ENCODE measurements around the gene RTEL1.

Gene RTEL1

DNA sequence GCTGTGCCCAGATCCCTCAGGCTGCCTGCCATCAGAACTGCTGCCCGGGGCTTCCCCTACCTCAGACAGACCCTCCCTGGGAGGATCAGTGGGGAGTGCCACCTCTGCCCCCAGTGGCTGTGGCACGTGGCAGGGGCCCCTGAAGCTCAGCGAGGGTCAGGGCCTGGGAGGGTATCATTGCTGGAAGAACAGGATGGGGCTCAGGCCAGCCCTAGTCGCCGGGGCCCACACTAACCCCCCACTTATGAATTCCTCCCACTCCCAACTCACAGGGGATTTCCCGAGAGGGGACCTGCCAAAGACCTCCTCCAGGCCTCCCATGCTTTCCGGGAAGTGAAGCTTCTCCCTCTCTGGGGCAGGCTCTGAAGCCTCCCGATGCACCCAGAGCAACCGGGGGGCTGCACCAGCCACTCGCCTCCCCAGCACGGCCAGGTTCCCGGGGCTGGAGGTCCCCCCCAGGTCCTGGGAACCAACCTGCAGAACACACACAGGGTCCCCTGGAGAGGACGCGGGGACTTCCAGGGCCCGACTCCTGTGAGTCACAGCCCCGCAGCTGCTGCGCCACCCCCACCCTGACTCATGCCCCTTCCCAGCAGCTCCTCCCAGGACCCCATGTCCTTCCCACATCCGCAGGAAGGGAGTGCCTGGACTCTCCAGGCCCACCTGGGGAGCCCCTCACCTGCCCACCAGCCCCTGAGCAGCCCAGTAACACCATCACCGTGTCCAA is 40.8 kb downstream of the RTEL1 start:
- Histone ChIP-seq H3K27me3 (ENCODE audit: low read depth, low read length) (no peaks in the 10 kb centered on the region), H3K4me3 (ENCODE audit: low read depth in 1 of 2, low read length in 2 of 2) (no peak overlapping the region), H3K36me3 (ENCODE audit: control insufficient read depth in 1 of 2, insufficient read depth in 2 of 2, low read length in 2 of 2) (peaks cover 0 to 24% of the 10 kb centered on the region in 2 donors), H3K9me3 (ENCODE audit: control insufficient read depth in 1 of 2, low read length in 2 of 2) (no peaks in the 10 kb centered on the region), H3K27ac (ENCODE audit: low read length) (peak overlapping the region; percentile 56), H3K4me1 (ENCODE audit: control insufficient read depth in 1 of 2, insufficient read depth in 2 of 2, low read length in 2 of 2) (peaks cover 0 to 18% of the 10 kb centered on the region in 2 donors)

DNA sequence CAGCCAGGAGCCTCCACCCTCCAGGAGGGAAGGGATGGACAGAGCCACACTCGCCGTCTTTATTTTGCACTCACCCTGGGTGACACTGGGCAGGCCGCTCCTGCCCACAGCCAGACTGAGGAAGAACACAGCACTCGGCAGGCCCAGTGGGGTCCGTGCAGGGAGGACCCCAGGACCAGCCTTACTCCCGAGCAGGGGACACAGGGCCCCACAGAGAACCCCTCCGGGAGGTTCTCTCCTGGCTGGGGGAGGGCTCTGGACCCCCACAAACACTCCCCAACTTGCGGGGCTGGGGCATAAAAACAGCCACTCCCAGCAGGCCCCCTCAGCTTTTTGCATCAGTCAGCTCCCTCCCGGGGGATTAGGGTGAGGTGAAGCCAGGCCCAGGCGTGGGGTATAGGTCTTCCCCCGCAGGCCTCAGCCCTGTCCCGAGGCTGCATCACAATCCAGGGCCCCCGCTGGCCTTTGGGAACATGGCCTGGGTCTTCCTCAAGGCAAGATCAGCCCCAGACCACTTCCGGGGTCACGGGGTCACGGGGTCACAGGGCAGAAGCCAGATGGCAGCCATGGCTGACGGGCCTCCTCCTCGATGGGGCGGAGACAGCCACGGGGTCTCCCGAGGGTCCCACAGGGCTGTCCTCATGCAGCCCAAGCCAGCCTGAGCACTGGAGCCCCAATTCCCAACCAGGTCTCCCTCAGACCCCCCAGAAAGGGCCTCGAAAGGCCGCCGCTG is 41.5 kb downstream of the RTEL1 start:
- Histone ChIP-seq H3K27me3 (ENCODE audit: low read depth, low read length) (no peaks in the 10 kb centered on the region), H3K9me3 (ENCODE audit: control insufficient read depth in 1 of 2, low read length in 2 of 2) (no peaks in the 10 kb centered on the region), H3K27ac (ENCODE audit: low read length) (peak overlapping the region; percentile 56), H3K36me3 (ENCODE audit: control insufficient read depth in 1 of 2, insufficient read depth in 2 of 2, low read length in 2 of 2) (peaks cover under 1 to 25% of the 10 kb centered on the region in 2 donors), H3K4me3 (ENCODE audit: low read depth in 1 of 2, low read length in 2 of 2) (no peak overlapping the region), H3K4me1 (ENCODE audit: control insufficient read depth in 1 of 2, insufficient read depth in 2 of 2, low read length in 2 of 2) (peaks cover 0 to 18% of the 10 kb centered on the region in 2 donors)

DNA sequence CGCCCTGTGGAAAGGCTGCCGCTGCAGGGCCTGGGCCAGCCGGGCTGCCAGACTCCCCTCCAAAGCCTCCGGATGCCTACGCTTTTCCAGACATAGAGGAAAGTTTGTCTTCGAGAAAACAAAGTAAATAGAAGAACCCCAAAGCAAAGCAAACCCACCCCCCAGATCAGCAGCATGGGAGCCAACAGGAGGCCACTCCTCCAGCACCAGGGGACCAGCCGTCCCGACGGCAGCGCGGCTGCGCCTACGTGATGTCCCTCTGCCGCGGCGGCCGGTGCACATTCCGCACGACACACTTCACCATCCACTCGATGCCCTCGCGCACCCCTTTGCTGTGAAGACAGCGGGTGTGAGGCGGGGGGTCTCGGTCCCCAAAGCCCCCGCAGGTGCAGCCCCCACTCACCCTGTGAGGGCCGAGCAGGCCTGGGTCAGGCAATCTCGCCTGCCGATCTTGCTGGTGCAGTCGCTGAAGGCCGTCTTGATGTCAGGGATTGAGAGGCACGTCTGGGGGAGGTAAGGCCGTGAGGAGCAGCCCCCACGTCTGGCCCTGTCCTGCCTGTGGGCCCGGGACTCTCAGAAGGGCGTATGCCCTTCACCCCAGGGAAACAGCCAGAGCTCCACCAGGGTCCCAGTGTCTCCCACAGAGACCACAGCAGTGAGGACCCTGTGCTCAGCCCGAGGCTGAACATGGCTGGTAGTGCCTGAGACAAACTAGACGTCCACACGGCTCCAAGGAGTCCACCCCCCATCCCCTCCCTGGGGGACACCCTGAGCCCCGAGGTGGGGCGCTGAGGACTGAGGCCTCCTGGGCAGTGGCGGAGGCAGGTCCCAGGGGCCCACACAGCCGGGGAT is 42.3 kb downstream of the RTEL1 start:
- Histone ChIP-seq H3K36me3 (ENCODE audit: control insufficient read depth in 1 of 2, insufficient read depth in 2 of 2, low read length in 2 of 2) (peaks cover 8 to 27% of the 10 kb centered on the region in 2 donors), H3K27me3 (ENCODE audit: low read depth, low read length) (no peaks in the 10 kb centered on the region), H3K9me3 (ENCODE audit: control insufficient read depth in 1 of 2, low read length in 2 of 2) (no peaks in the 10 kb centered on the region), H3K27ac (ENCODE audit: low read length) (no peak overlapping the region), H3K4me3 (ENCODE audit: low read depth in 1 of 2, low read length in 2 of 2) (no peak overlapping the region), H3K4me1 (ENCODE audit: control insufficient read depth in 1 of 2, insufficient read depth in 2 of 2, low read length in 2 of 2) (peaks cover 0 to 18% of the 10 kb centered on the region in 2 donors)

DNA sequence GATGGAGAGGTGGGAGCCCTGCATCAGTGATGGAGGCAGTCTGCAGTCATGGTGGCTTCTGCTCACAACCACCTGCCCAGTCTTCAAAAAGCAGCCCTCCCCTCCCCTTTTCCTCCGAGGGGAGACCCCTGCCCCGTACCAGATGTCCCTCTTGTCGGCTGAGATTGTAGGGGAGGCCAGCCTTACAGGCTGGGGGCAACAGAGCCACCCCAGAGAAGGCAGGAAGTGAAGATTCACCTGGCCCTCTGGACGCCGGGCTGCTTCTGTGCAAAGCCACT is 42.9 kb downstream of the RTEL1 start:
- peaks cover 14 to 29% of the 10 kb centered on the region in 2 donors for H3K36me3 ChIP-seq (ENCODE audit: control insufficient read depth in 1 of 2, insufficient read depth in 2 of 2, low read length in 2 of 2)
- H3K27ac ChIP-seq (ENCODE audit: low read length): no peak overlapping the region
- H3K27me3 ChIP-seq (ENCODE audit: low read depth, low read length): no peaks in the 10 kb centered on the region
- H3K4me3 ChIP-seq (ENCODE audit: low read depth in 1 of 2, low read length in 2 of 2): no peak overlapping the region
- H3K4me1 ChIP-seq (ENCODE audit: control insufficient read depth in 1 of 2, insufficient read depth in 2 of 2, low read length in 2 of 2): peaks cover 0 to 20% of the 10 kb centered on the region in 2 donors
- H3K9me3 ChIP-seq (ENCODE audit: control insufficient read depth in 1 of 2, low read length in 2 of 2): no peaks in the 10 kb centered on the region

DNA sequence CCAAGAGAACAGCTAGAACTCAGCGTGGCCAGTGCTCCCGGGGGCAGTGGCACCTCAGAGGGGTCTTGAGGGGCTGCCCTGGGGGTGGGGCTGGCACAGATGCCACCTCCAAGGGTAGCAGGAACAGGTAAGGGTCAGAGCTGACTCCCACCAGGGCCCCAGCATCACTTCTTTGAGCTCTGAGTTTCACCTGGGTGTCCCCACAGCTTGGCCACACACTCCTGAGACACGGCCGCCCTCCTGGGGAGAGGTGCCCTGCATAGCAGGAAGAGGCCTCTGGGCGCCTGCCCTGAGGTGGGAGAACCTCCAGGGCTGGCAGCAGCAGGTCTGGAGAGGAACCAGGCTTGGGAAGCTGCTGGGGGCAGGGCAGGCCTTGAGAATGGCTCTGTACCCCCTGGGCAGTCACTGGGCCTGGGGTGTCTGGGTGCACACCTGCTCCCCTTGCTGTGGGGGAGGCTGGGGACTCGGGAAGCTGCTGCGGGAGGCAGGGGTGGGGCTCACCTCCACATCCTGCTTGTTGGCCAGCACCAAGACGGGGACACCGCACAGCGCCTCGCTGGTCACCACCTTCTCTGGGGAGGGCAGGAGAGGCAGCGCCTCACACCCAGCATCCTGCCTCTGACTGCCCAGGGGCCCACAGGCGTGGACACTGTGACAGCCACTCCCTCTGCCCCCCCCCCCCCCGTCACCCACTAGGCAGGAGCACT is 43.4 kb downstream of the RTEL1 start:
- Histone ChIP-seq H3K9me3 (ENCODE audit: control insufficient read depth in 1 of 2, low read length in 2 of 2) (no peaks in the 10 kb centered on the region), H3K27me3 (ENCODE audit: low read depth, low read length) (no peaks in the 10 kb centered on the region), H3K4me3 (ENCODE audit: low read depth in 1 of 2, low read length in 2 of 2) (no peak overlapping the region), H3K4me1 (ENCODE audit: control insufficient read depth in 1 of 2, insufficient read depth in 2 of 2, low read length in 2 of 2) (peaks cover 4 to 25% of the 10 kb centered on the region in 2 donors), H3K27ac (ENCODE audit: low read length) (no peak overlapping the region), H3K36me3 (ENCODE audit: control insufficient read depth in 1 of 2, insufficient read depth in 2 of 2, low read length in 2 of 2) (peaks cover 19 to 33% of the 10 kb centered on the region in 2 donors)

- peaks cover 6 to 25% of the 10 kb centered on the region in 2 donors for H3K4me1 ChIP-seq (ENCODE audit: control insufficient read depth in 1 of 2, insufficient read depth in 2 of 2, low read length in 2 of 2)
- H3K36me3 ChIP-seq (ENCODE audit: control insufficient read depth in 1 of 2, insufficient read depth in 2 of 2, low read length in 2 of 2): peaks cover 19 to 35% of the 10 kb centered on the region in 2 donors
- no peaks in the 10 kb centered on the region for H3K27me3 ChIP-seq (ENCODE audit: low read depth, low read length)
- no peak overlapping the region for H3K4me3 ChIP-seq (ENCODE audit: low read depth in 1 of 2, low read length in 2 of 2)
- no peak overlapping the region for H3K27ac ChIP-seq (ENCODE audit: low read length)
- H3K9me3 ChIP-seq (ENCODE audit: control insufficient read depth in 1 of 2, low read length in 2 of 2): no peaks in the 10 kb centered on the region
Observed at GRCh38 chr20:63702036-63702665, 44.0 kb downstream of the RTEL1 start.

DNA sequence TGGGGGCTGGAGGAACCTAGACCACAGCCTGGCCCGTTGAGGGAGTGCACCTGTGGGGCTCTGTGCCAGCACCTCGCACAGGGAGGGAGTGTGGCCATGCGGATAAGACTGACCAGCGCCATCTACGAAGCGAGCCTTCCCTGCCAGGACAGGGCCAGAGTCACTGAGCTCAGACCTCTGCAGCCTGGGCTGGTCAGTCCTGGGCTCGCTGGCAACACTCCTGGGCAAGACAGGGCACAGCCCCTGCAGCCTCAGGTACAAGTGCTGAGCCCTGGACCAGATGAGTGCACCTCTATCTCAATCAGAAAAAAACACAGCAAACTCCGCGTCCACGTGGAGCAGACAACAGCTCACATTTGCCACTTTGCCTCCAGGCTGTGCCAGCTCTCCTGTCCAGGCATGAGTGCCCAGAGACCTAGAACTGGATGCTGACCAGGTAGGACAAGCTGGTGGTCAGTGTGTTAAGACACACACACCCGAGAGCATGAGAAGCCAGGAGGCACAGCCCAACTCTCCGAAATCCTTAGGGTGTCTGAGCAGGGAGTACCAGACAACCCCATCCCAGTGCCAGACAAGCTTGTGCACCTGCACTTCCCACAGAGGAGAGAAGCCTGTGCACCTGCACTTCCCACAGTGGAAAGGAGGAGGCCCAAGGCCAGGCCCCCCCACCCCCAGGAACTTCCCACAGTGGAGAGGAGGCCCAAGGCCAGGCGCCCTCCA is 44.8 kb downstream of the RTEL1 start:
- Histone ChIP-seq H3K36me3 (ENCODE audit: control insufficient read depth in 1 of 2, insufficient read depth in 2 of 2, low read length in 2 of 2) (peaks cover 19 to 35% of the 10 kb centered on the region in 2 donors), H3K9me3 (ENCODE audit: control insufficient read depth in 1 of 2, low read length in 2 of 2) (no peaks in the 10 kb centered on the region), H3K4me3 (ENCODE audit: low read depth in 1 of 2, low read length in 2 of 2) (no peak overlapping the region), H3K27ac (ENCODE audit: low read length) (no peak overlapping the region), H3K4me1 (ENCODE audit: control insufficient read depth in 1 of 2, insufficient read depth in 2 of 2, low read length in 2 of 2) (peaks cover 6 to 23% of the 10 kb centered on the region in 2 donors), H3K27me3 (ENCODE audit: low read depth, low read length) (no peaks in the 10 kb centered on the region)

GRCh38 chr20:63703471-63703975 is 45.4 kb downstream of the RTEL1 start:
- no peak overlapping the region for H3K4me3 ChIP-seq (ENCODE audit: low read depth in 1 of 2, low read length in 2 of 2)
- no peak overlapping the region for H3K27ac ChIP-seq (ENCODE audit: low read length)
- no peaks in the 10 kb centered on the region for H3K27me3 ChIP-seq (ENCODE audit: low read depth, low read length)
- H3K36me3 ChIP-seq (ENCODE audit: control insufficient read depth in 1 of 2, insufficient read depth in 2 of 2, low read length in 2 of 2): peaks cover 19 to 35% of the 10 kb centered on the region in 2 donors
- no peaks in the 10 kb centered on the region for H3K9me3 ChIP-seq (ENCODE audit: control insufficient read depth in 1 of 2, low read length in 2 of 2)
- peaks cover 6 to 21% of the 10 kb centered on the region in 2 donors for H3K4me1 ChIP-seq (ENCODE audit: control insufficient read depth in 1 of 2, insufficient read depth in 2 of 2, low read length in 2 of 2)

GRCh38 chr20:63703976-63704748 is 46.0 kb downstream of the RTEL1 start:
- no peaks in the 10 kb centered on the region for H3K9me3 ChIP-seq (ENCODE audit: control insufficient read depth in 1 of 2, low read length in 2 of 2)
- H3K27ac ChIP-seq (ENCODE audit: low read length): no peak overlapping the region
- H3K36me3 ChIP-seq (ENCODE audit: control insufficient read depth in 1 of 2, insufficient read depth in 2 of 2, low read length in 2 of 2): peaks cover 19 to 35% of the 10 kb centered on the region in 2 donors
- H3K27me3 ChIP-seq (ENCODE audit: low read depth, low read length): no peaks in the 10 kb centered on the region
- H3K4me3 ChIP-seq (ENCODE audit: low read depth in 1 of 2, low read length in 2 of 2): no peak overlapping the region
- H3K4me1 ChIP-seq (ENCODE audit: control insufficient read depth in 1 of 2, insufficient read depth in 2 of 2, low read length in 2 of 2): peaks cover 9 to 25% of the 10 kb centered on the region in 2 donors

Measured in muscle layer of duodenum (tissue), 2 donors.